ENCODE data around the gene CEP112.

- TF ChIP-seq CTCF (IDR thresholded peaks at IDR 0.05): no peak
- no peak for TF ChIP-seq REST (IDR thresholded peaks at IDR 0.05; ENCODE audit: insufficient read depth in 1 of 2, low read depth in 2 of 2, low read length in 1 of 2)
These were observed 53.8 kb downstream of the CEP112 start for GRCh38 chr17:66138120-66138519.
